ENCODE results near the gene SMYD3. TPM values are rescaled to one million over a fixed set of nuclear protein-coding genes. Genes with fewer than 3 reads are reported as not detected.

Gene SMYD3
- total and polyA plus RNA-seq, 9 of the 15 experiments (the other 6 are each of a cell fraction or from before 2014, with no cell fraction given), result 128 to 440 (median 197) TPM

- TF ChIP-seq HMBOX1 (IDR thresholded peaks at IDR 0.05) (0 out of 2 replicates have a peak, but pooled peaks have one; percentile 17), EGR1 (conservative IDR thresholded peaks at IDR 0.05) (no peak), RBM39 (optimal IDR thresholded peaks at IDR 0.05; ENCODE audit: low read depth, low read length) (no peak), SIRT6 (IDR thresholded peaks at IDR 0.05; ENCODE audit: low read depth, low read length) (no peak), POLR2A (conservative IDR thresholded peaks at IDR 0.05) (no peak), HDAC3 (IDR thresholded peaks at IDR 0.05; ENCODE audit: borderline replicate concordance, partially characterized antibody) (peak; percentile 90), MAFG (tag; conservative IDR thresholded peaks at IDR 0.05) (peak; percentile 87), POLR3G (IDR thresholded peaks at IDR 0.05; ENCODE audit: extremely low read depth, insufficient read length, insufficient replicate concordance) (no peak), SMARCB1 (IDR thresholded peaks at IDR 0.05; ENCODE audit: insufficient read length, low read depth) (peak; percentile 75), ZNF589 (CRISPR knock-in tag; IDR thresholded peaks at IDR 0.05; ENCODE audit: low read depth) (no peak), FOSL1 (tag; conservative IDR thresholded peaks at IDR 0.05) (peak; percentile 98), EHMT2 (IDR thresholded peaks at IDR 0.05) (peak; percentile 90), RBBP5 (IDR thresholded peaks at IDR 0.05; ENCODE audit: borderline replicate concordance, insufficient read depth, low read length, poor library complexity, severe bottlenecking) (peak; percentile 55), SIN3A (IDR thresholded peaks at IDR 0.05; ENCODE audit: borderline replicate concordance in 2 of 2, control insufficient read depth in 1 of 2, low read depth in 2 of 2, low read length in 2 of 2) (no peak), ZNF785 (CRISPR knock-in tag; IDR thresholded peaks at IDR 0.05) (peak; percentile 67; the same call in 1 of the 2 replicates), TAF9B (IDR thresholded peaks at IDR 0.05; ENCODE audit: partially characterized antibody) (peak; percentile 64), ZNF146 (CRISPR knock-in tag; IDR thresholded peaks at IDR 0.05; ENCODE audit: unreplicated experiment) (no peak), ZNF561 (CRISPR knock-in tag; conservative IDR thresholded peaks at IDR 0.05) (no peak), CEBPB (tag; IDR thresholded peaks at IDR 0.05) (peak; percentile 100), ZBTB34 (CRISPR knock-in tag; IDR thresholded peaks at IDR 0.05) (no peak), HNRNPH1 (optimal IDR thresholded peaks at IDR 0.05; ENCODE audit: low read depth, low read length) (no peak), SNIP1 (IDR thresholded peaks at IDR 0.05; ENCODE audit: low read depth) (no peak), NRF1 (conservative IDR thresholded peaks at IDR 0.05 in 1 of 2, IDR thresholded peaks at IDR 0.05 in 1 of 2) (peak; percentile 80 to 82), HIVEP1 (CRISPR knock-in tag; IDR thresholded peaks at IDR 0.05) (no peak), MCM7 (IDR thresholded peaks at IDR 0.05) (no peak)
- TF ChIP-seq, protein P1, sequence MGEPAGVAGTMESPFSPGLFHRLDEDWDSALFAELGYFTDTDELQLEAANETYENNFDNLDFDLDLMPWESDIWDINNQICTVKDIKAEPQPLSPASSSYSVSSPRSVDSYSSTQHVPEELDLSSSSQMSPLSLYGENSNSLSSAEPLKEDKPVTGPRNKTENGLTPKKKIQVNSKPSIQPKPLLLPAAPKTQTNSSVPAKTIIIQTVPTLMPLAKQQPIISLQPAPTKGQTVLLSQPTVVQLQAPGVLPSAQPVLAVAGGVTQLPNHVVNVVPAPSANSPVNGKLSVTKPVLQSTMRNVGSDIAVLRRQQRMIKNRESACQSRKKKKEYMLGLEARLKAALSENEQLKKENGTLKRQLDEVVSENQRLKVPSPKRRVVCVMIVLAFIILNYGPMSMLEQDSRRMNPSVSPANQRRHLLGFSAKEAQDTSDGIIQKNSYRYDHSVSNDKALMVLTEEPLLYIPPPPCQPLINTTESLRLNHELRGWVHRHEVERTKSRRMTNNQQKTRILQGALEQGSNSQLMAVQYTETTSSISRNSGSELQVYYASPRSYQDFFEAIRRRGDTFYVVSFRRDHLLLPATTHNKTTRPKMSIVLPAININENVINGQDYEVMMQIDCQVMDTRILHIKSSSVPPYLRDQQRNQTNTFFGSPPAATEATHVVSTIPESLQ (CRISPR knock-in tag; IDR thresholded peaks at IDR 0.05), result peak; percentile 73; the same call in 1 of the 2 replicates
Measured at GRCh38 chr1:246214708-246215509, 292.2 kb downstream of the SMYD3 start (continued).

All from K562 (cell line).